Lower lobe of right lung (tissue), 2 donors: ENCODE results near the gene FILIP1L. TPM values are rescaled to one million over a fixed set of nuclear protein-coding genes. Genes with fewer than 3 reads are reported as not detected.

ENCODE experiments used
- ATAC-seq, 2 donors: fragments of 200-7000 bp; cut with Tn5 transposase; one replicate each; pipeline ENCODE4 v1.9.1; 2020 to 2022; ENCODE audit warnings: mild to moderate bottlenecking in 2 of 2, moderate library complexity in 2 of 2
- DNase-seq: peaks from one replicate; pipeline ENCODE4 v3.0.0-alpha.2; 2020
- H3K27ac ChIP-seq: fragments of 200-600 bp; one replicate; pipeline ENCODE4 v1.8.0; 2022
- H3K27me3 ChIP-seq: fragments of 200-600 bp; one replicate; pipeline ENCODE4 v1.8.0; 2022; ENCODE audit warnings: low read depth
- H3K36me3 ChIP-seq: fragments of 200-600 bp; one replicate; pipeline ENCODE4 v1.8.0; 2022; ENCODE audit warnings: mild to moderate bottlenecking
- H3K4me1 ChIP-seq: fragments of 200-600 bp; one replicate; pipeline ENCODE4 v1.8.0; 2022
- H3K4me3 ChIP-seq: fragments of 200-600 bp; one replicate; pipeline ENCODE4 v1.8.0; 2022; ENCODE audit warnings: mild to moderate bottlenecking
- H3K9me3 ChIP-seq: fragments of 200-600 bp; one replicate; pipeline ENCODE4 v1.8.0; 2022
- CTCF ChIP-seq: fragments of 200-600 bp; IDR thresholded peaks from one replicate; pipeline ENCODE4 v1.8.0; 2022; ENCODE audit warnings: antibody characterized with exemption, mild to moderate bottlenecking
- intact Hi-C: fragments of 100-400 bp; cut with DNase I; formaldehyde crosslinking; loops from one replicate; pipeline ENCODE4 v1.11.0; 2022
- microRNA-seq: library from miRNA; unstranded; fragments of <30 nt; microRNA quantifications from one replicate; pipeline ENCODE4 v1.2.0, GENCODE V29; 2020; ENCODE audit warnings: borderline number of aligned reads
- total RNA-seq: library from RNA; stranded (reverse); fragmentation: NEBNext Ultra II Directional; extraction: Animal tissue kit (Norgen Biotek cat#: 25700); gene quantifications from one replicate; pipeline ENCODE4 v1.2.1, GENCODE V29; 2021
- donor health status: DM: no; HTN: yes; CAD: no; lungs with severe emphysema.

The FILIP1L gene
- total RNA-seq, 1 donor from 2014 or later = 25.0 TPM

- Histone ChIP-seq H3K36me3 (peaks cover 1% of the 10 kb centered on the region), H3K4me3 (no peak overlapping the region), H3K27ac (no peak overlapping the region), H3K9me3 (no peaks in the 10 kb centered on the region), H3K27me3 (no peaks in the 10 kb centered on the region), H3K4me1 (no peaks in the 10 kb centered on the region)
- peak; percentile 56 for TF ChIP-seq CTCF
- ATAC-seq (peak; percentile 79 to 93), DNase-seq (no peak)
- intact Hi-C loops = no loop called here
Measured at GRCh38 chr3:99789011-99789721, 325.1 kb downstream of the FILIP1L start.

Small RNA genes lying within 50 kb of the gene (microRNA-seq; reads per million reads assigned to microRNA genes)
- not detected for gene MIR3921

Other genes with a start within 250 kb of the FILIP1L start
- gene TBC1D23, start 146.5 kb upstream of the FILIP1L start, total RNA-seq = 41.9 TPM
- 33.9 TPM for gene NIT2, start 220.3 kb upstream of the FILIP1L start, total RNA-seq